Calu3 (cell line): Measurements from ENCODE around the gene RNASE12. TPM values are rescaled to one million over a fixed set of nuclear protein-coding genes. Genes with fewer than 3 reads are reported as not detected.

ENCODE experiments used
- BruUV-seq: library from RNA; stranded (reverse); fragments of 400-500 nt; replicated peaks from 2 replicates; lab custom pipeline; 2021; lab: Mats Ljungman, UMichigan
- CTCF ChIA-PET: fragments of 300-600 bp; sonication (Branson Sonifier 250); formaldehyde crosslinking; loops from one replicate; lab custom pipeline; 2022; ENCODE audit warnings: antibody characterized with exemption; lab: Charles Lee
- DNase-seq: peaks from one replicate; pipeline ENCODE4 v3.0.0; 2022
- H3K27ac Mint-ChIP-seq: one replicate; pipeline ENCODE4 v1.8.0; 2022; ENCODE audit warnings: mixed read lengths; ENCODE audit not compliant: unreplicated experiment
- H3K27me3 Mint-ChIP-seq: one replicate; pipeline ENCODE4 v1.8.0; 2022; ENCODE audit warnings: mixed read lengths; ENCODE audit not compliant: unreplicated experiment
- H3K36me3 Mint-ChIP-seq: one replicate; pipeline ENCODE4 v1.8.0; 2022; ENCODE audit warnings: mild to moderate bottlenecking, moderate library complexity, mixed read lengths; ENCODE audit not compliant: insufficient read depth, unreplicated experiment
- H3K4me1 Mint-ChIP-seq: one replicate; pipeline ENCODE4 v1.8.0; 2022; ENCODE audit warnings: mild to moderate bottlenecking, low read depth, mixed read lengths; ENCODE audit not compliant: unreplicated experiment
- H3K4me3 Mint-ChIP-seq: one replicate; pipeline ENCODE4 v1.8.0; 2022; ENCODE audit warnings: mild to moderate bottlenecking, low read depth, moderate library complexity, mixed read lengths; ENCODE audit not compliant: unreplicated experiment
- H3K9me3 Mint-ChIP-seq: one replicate; pipeline ENCODE4 v1.8.0; 2022; ENCODE audit warnings: low read depth, mixed read lengths; ENCODE audit not compliant: unreplicated experiment
- CTCF ChIP-seq: fragments of 200-600 bp; IDR thresholded peaks from one replicate; pipeline ENCODE4 v1.8.0; 2022; ENCODE audit warnings: antibody characterized with exemption; ENCODE audit not compliant: unreplicated experiment
- intact Hi-C: fragments of 100-400 bp; cut with micrococcal nuclease; formaldehyde crosslinking; loops from one replicate; pipeline ENCODE4 v1.10.0; 2022; ENCODE audit not compliant: unreplicated experiment
- total RNA-seq: library from RNA; stranded (reverse); gene quantifications from 2 replicates; pipeline ENCODE4 v1.2.3, GENCODE V29; 2022

Gene RNASE12
- total RNA-seq, 1 experiment from 2014 or later, result not detected

GRCh38 chr14:20557212-20557542 lies 34.0 kb downstream of the RNASE12 start:
- BruUV-seq, result no TSS peak
- Mint-ChIP-seq H3K9me3 (no peaks in the 10 kb centered on the region), H3K36me3 (no peaks in the 10 kb centered on the region), H3K4me1 (no peaks in the 10 kb centered on the region), H3K4me3 (no peak overlapping the region), H3K27me3 (peaks cover 18% of the 10 kb centered on the region), H3K27ac (no peak overlapping the region)
- CTCF ChIA-PET, result no interaction called here
- DNase-seq, result no peak
- intact Hi-C loops, result no loop called here
- TF ChIP-seq CTCF, result no peak

- DNase-seq, result no peak
- H3K4me3 Mint-ChIP-seq, result no peak overlapping the region
These were observed 34.5 kb downstream of the RNASE12 start for GRCh38 chr14:20556500-20557211.

GRCh38 chr14:20555845-20556244 lies 35.3 kb downstream of the RNASE12 start:
- TF ChIP-seq CTCF, result no peak
- CTCF ChIA-PET, result no interaction called here
- H3K4me1 Mint-ChIP-seq, result no peaks in the 10 kb centered on the region
- H3K9me3 Mint-ChIP-seq, result no peaks in the 10 kb centered on the region
- H3K27me3 Mint-ChIP-seq, result peaks cover 18% of the 10 kb centered on the region
- no TSS peak for BruUV-seq
- H3K36me3 Mint-ChIP-seq, result no peaks in the 10 kb centered on the region
- no peak overlapping the region for H3K27ac Mint-ChIP-seq
- intact Hi-C loops, result no loop called here
- no peak overlapping the region for H3K4me3 Mint-ChIP-seq
- no peak for DNase-seq

More at GRCh38 chr14:20556500-20557211, 34.5 kb downstream of the RNASE12 start:
- Mint-ChIP-seq H3K36me3 (no peaks in the 10 kb centered on the region), H3K4me1 (no peaks in the 10 kb centered on the region), H3K27ac (no peak overlapping the region), H3K9me3 (no peaks in the 10 kb centered on the region), H3K27me3 (peaks cover 18% of the 10 kb centered on the region)
- no peak for TF ChIP-seq CTCF
- no TSS peak for BruUV-seq
- CTCF ChIA-PET, result no interaction called here
- intact Hi-C loops, result no loop called here

GRCh38 chr14:20553024-20553423 lies 38.2 kb downstream of the RNASE12 start:
- intact Hi-C loops, result no loop called here
- Mint-ChIP-seq H3K9me3 (no peaks in the 10 kb centered on the region), H3K4me3 (no peak overlapping the region), H3K27ac (no peak overlapping the region), H3K4me1 (no peaks in the 10 kb centered on the region), H3K36me3 (no peaks in the 10 kb centered on the region), H3K27me3 (peaks cover 18% of the 10 kb centered on the region)
- CTCF ChIA-PET, result interaction anchor here (0.6 kb wide), 1 partner anchor 201 kb away, joined by 4 read pairs; no protein-coding TSS in a partner anchor
- no peak for TF ChIP-seq CTCF
- DNase-seq, result no peak
- no TSS peak for BruUV-seq
